ENCODE measurements around the gene DHODH.

DNA sequence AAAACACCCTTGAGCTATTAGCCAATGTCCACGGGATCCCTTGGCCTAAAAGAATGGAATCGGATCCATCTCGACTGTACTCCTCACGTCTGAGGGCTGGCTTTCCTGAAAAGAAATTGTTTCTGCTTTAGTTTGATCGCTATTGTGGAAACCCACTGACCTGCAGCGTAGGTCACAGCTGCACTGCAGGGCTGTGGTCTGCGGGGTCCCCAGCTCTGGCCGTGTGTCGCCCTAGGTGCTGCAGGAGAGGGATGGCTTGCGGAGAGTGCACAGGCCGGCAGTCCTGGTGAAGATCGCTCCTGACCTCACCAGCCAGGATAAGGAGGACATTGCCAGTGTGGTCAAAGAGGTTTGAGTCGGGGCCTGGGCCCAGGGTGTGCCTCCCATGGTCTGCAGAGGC, 13.6 kb downstream of the DHODH start:
- TF ChIP-seq EZH2 (IDR thresholded peaks at IDR 0.05; ENCODE audit: borderline replicate concordance, low read length) = no peak
- no peak for TF ChIP-seq CTCF (conservative IDR thresholded peaks at IDR 0.05 in 1 of 2, IDR thresholded peaks at IDR 0.05 in 1 of 2; ENCODE audit: extremely low read depth in 1 of 2, insufficient read depth in 1 of 2, low read depth in 1 of 2, low read length in 2 of 2)
